CD8-positive, alpha-beta memory T cell (primary cell): ENCODE measurements around the gene SH3RF1. TPM values are rescaled to one million over a fixed set of nuclear protein-coding genes. Genes with fewer than 3 reads are reported as not detected.

ENCODE experiments used
- CTCF ChIA-PET: fragments of 350-600 bp; sonication (Branson Sonifier 250); formaldehyde crosslinking; loops from one replicate; lab custom pipeline; 2021; ENCODE audit warnings: antibody characterized with exemption; lab: Charles Lee
- POLR2A ChIA-PET: fragments of 350-600 bp; sonication (Branson Sonifier 250); formaldehyde crosslinking; loops from one replicate; lab custom pipeline; 2021; ENCODE audit warnings: antibody characterized with exemption; lab: Charles Lee
- DNase-seq, 5 donors: peaks; one replicate each; pipeline versions ENCODE4 v3.0.0 to v3.0.0-alpha.2; 2020 to 2022; ENCODE audit warnings: mixed read lengths in 1 of 5
- H3K27ac ChIP-seq: one replicate; pipeline ENCODE4 v1.7.0; 2013; ENCODE audit warnings: low read depth, mild to moderate bottlenecking, low read length, moderate library complexity
- H3K27me3 ChIP-seq: 2 replicates; pipeline ENCODE4 v1.7.0; 2013; ENCODE audit warnings: low read length, mild to moderate bottlenecking; ENCODE audit not compliant: insufficient read depth, poor library complexity, severe bottlenecking
- H3K36me3 ChIP-seq: 2 replicates; pipeline ENCODE4 v1.7.0; 2013; ENCODE audit warnings: mild to moderate bottlenecking, low read length, moderate library complexity; ENCODE audit not compliant: insufficient read depth
- H3K4me1 ChIP-seq: 2 replicates; pipeline ENCODE4 v1.7.0; 2013; ENCODE audit warnings: mild to moderate bottlenecking, low read length, moderate library complexity; ENCODE audit not compliant: insufficient read depth
- H3K4me3 ChIP-seq: 2 replicates; pipeline ENCODE4 v1.7.0; 2013; ENCODE audit warnings: mild to moderate bottlenecking, low read length
- H3K9me3 ChIP-seq: 2 replicates; pipeline ENCODE4 v1.7.0; 2013; ENCODE audit warnings: mild to moderate bottlenecking, low read length
- H3K27ac Mint-ChIP-seq, 8 donors: one replicate each; pipeline ENCODE4 v1.8.0; 2020 to 2021; ENCODE audit warnings: mixed read lengths in 8 of 8, mild to moderate bottlenecking in 6 of 8, inconsistent platforms in 3 of 8, moderate library complexity in 3 of 8
- H3K27me3 Mint-ChIP-seq, 2 donors: one replicate each; pipeline ENCODE4 v1.8.0; 2020 to 2021; ENCODE audit warnings: mixed read lengths in 2 of 2, mild to moderate bottlenecking in 1 of 2, moderate library complexity in 1 of 2
- H3K36me3 Mint-ChIP-seq, 3 donors: one replicate each; pipeline ENCODE4 v1.8.0; 2020 to 2021; ENCODE audit warnings: mixed read lengths in 3 of 3, inconsistent platforms in 1 of 3, mild to moderate bottlenecking in 1 of 3
- H3K4me1 Mint-ChIP-seq, 3 donors: one replicate each; pipeline ENCODE4 v1.8.0; 2020 to 2021; ENCODE audit warnings: mixed read lengths in 3 of 3, inconsistent platforms in 1 of 3, mild to moderate bottlenecking in 1 of 3
- H3K4me3 Mint-ChIP-seq, 7 donors: one replicate each; pipeline ENCODE4 v1.8.0; 2020 to 2021; ENCODE audit warnings: mixed read lengths in 7 of 7, mild to moderate bottlenecking in 6 of 7, moderate library complexity in 4 of 7, inconsistent platforms in 2 of 7
- H3K9me3 Mint-ChIP-seq, 5 donors: one replicate each; pipeline ENCODE4 v1.8.0; 2020 to 2022; ENCODE audit warnings: mixed read lengths in 5 of 5, mild to moderate bottlenecking in 3 of 5, moderate library complexity in 2 of 5, inconsistent platforms in 1 of 5
- polyA plus RNA-seq: library from polyadenylated mRNA; unstranded; fragments of 300-500 nt; fragmentation: Illumina TruSeq; gene quantifications from one replicate; pipeline ENCODE4 v1.2.3, GENCODE V29; 2021
- total RNA-seq, 2 experiments: library from RNA; stranded (reverse); gene quantifications; one replicate each; pipeline ENCODE4 v1.2.3, GENCODE V29; 2021

Gene SH3RF1
- total and polyA plus RNA-seq, 3 experiments from 2014 or later = 1.1 to 1.4 TPM; not detected in 1

- no peak overlapping the region for H3K4me3 Mint-ChIP-seq
- no peak overlapping the region for H3K27ac ChIP-seq
- CTCF ChIA-PET = no interaction called here
Observed at GRCh38 chr4:169098532-169098931, 172.2 kb downstream of the SH3RF1 start.

GRCh38 chr4:169098054-169098497 lies 172.7 kb downstream of the SH3RF1 start:
- H3K27ac ChIP-seq = no peak overlapping the region
- H3K9me3 ChIP-seq = no peaks in the 10 kb centered on the region
- Mint-ChIP-seq H3K9me3 (no peaks in the 10 kb centered on the region), H3K4me3 (no peak overlapping the region), H3K4me1 (no peaks in the 10 kb centered on the region), H3K27me3 (peaks cover 3 to 5% of the 10 kb centered on the region in 2 donors), H3K27ac (no peak overlapping the region), H3K36me3 (no peaks in the 10 kb centered on the region)
- no peaks in the 10 kb centered on the region for H3K36me3 ChIP-seq
- POLR2A ChIA-PET = no interaction called here
- no peaks in the 10 kb centered on the region for H3K27me3 ChIP-seq
- H3K4me3 ChIP-seq = no peak overlapping the region
- CTCF ChIA-PET = no interaction called here
- no peak for DNase-seq
- no peaks in the 10 kb centered on the region for H3K4me1 ChIP-seq

More at GRCh38 chr4:169098532-169098931, 172.2 kb downstream of the SH3RF1 start:
- Histone ChIP-seq H3K9me3 (no peaks in the 10 kb centered on the region), H3K27me3 (no peaks in the 10 kb centered on the region), H3K36me3 (no peaks in the 10 kb centered on the region), H3K4me3 (no peak overlapping the region), H3K4me1 (no peaks in the 10 kb centered on the region)
- DNase-seq = no peak
- no peaks in the 10 kb centered on the region for H3K36me3 Mint-ChIP-seq
- peaks cover 3 to 5% of the 10 kb centered on the region in 2 donors for H3K27me3 Mint-ChIP-seq
- H3K4me1 Mint-ChIP-seq = no peaks in the 10 kb centered on the region
- H3K9me3 Mint-ChIP-seq = no peaks in the 10 kb centered on the region
- H3K27ac Mint-ChIP-seq = no peak overlapping the region
- POLR2A ChIA-PET = no interaction called here

- Mint-ChIP-seq H3K9me3 (peaks cover 0 to 7% (median 4%) of the 10 kb centered on the region in 5 donors), H3K36me3 (no peaks in the 10 kb centered on the region), H3K4me3 (no peak overlapping the region), H3K27me3 (peaks cover 3 to 5% of the 10 kb centered on the region in 2 donors), H3K4me1 (no peaks in the 10 kb centered on the region), H3K27ac (no peak overlapping the region)
- CTCF ChIA-PET = no interaction called here
- Histone ChIP-seq H3K27ac (no peak overlapping the region), H3K36me3 (no peaks in the 10 kb centered on the region), H3K4me1 (no peaks in the 10 kb centered on the region), H3K9me3 (no peaks in the 10 kb centered on the region), H3K4me3 (no peak overlapping the region), H3K27me3 (no peaks in the 10 kb centered on the region)
- DNase-seq = no peak
- POLR2A ChIA-PET = no interaction called here
Observed at GRCh38 chr4:169096221-169096620, 174.5 kb downstream of the SH3RF1 start.

- POLR2A ChIA-PET = no interaction called here
- Mint-ChIP-seq H3K4me3 (no peak overlapping the region), H3K27ac (no peak overlapping the region), H3K9me3 (peaks cover 5 to 12% (median 9%) of the 10 kb centered on the region in 5 donors), H3K36me3 (no peaks in the 10 kb centered on the region), H3K4me1 (no peaks in the 10 kb centered on the region), H3K27me3 (peaks cover 3 to 5% of the 10 kb centered on the region in 2 donors)
- no peak overlapping the region for H3K4me3 ChIP-seq
- H3K27me3 ChIP-seq = no peaks in the 10 kb centered on the region
- H3K4me1 ChIP-seq = no peaks in the 10 kb centered on the region
- no peak for DNase-seq
- CTCF ChIA-PET = no interaction called here
- no peaks in the 10 kb centered on the region for H3K36me3 ChIP-seq
- no peaks in the 10 kb centered on the region for H3K9me3 ChIP-seq
- no peak overlapping the region for H3K27ac ChIP-seq
Observed at GRCh38 chr4:169094656-169095231, 176.0 kb downstream of the SH3RF1 start.

- Histone ChIP-seq H3K4me3 (no peak overlapping the region), H3K27ac (no peak overlapping the region), H3K4me1 (no peaks in the 10 kb centered on the region), H3K9me3 (no peaks in the 10 kb centered on the region), H3K27me3 (no peaks in the 10 kb centered on the region), H3K36me3 (no peaks in the 10 kb centered on the region)
- ChIA-PET POLR2A (no interaction called here), CTCF (no interaction called here)
- no peaks in the 10 kb centered on the region for H3K36me3 Mint-ChIP-seq
- H3K9me3 Mint-ChIP-seq = peaks cover 5 to 16% (median 9%) of the 10 kb centered on the region in 5 donors
- no peak for DNase-seq
- H3K4me3 Mint-ChIP-seq = no peak overlapping the region
- H3K27me3 Mint-ChIP-seq = peaks cover 3 to 5% of the 10 kb centered on the region in 2 donors
- no peaks in the 10 kb centered on the region for H3K4me1 Mint-ChIP-seq
- no peak overlapping the region for H3K27ac Mint-ChIP-seq
Observed at GRCh38 chr4:169092889-169093522, 177.8 kb downstream of the SH3RF1 start.

- no peak overlapping the region for H3K4me3 Mint-ChIP-seq
- CTCF ChIA-PET = no interaction called here
Observed at GRCh38 chr4:169090484-169091215, 180.1 kb downstream of the SH3RF1 start.

GRCh38 chr4:169089004-169089403 lies 181.8 kb downstream of the SH3RF1 start:
- CTCF ChIA-PET = no interaction called here
- H3K27ac ChIP-seq = no peak overlapping the region
- no peak for DNase-seq
- no peaks in the 10 kb centered on the region for H3K36me3 ChIP-seq
- no peaks in the 10 kb centered on the region for H3K27me3 Mint-ChIP-seq
- H3K36me3 Mint-ChIP-seq = no peaks in the 10 kb centered on the region
- no peak overlapping the region for H3K27ac Mint-ChIP-seq
- no peak overlapping the region for H3K4me3 Mint-ChIP-seq
- POLR2A ChIA-PET = no interaction called here
- H3K4me3 ChIP-seq = no peak overlapping the region
- no peaks in the 10 kb centered on the region for H3K4me1 ChIP-seq
- H3K9me3 ChIP-seq = no peaks in the 10 kb centered on the region
- peaks cover 5 to 16% (median 9%) of the 10 kb centered on the region in 5 donors for H3K9me3 Mint-ChIP-seq
- H3K27me3 ChIP-seq = no peaks in the 10 kb centered on the region
- H3K4me1 Mint-ChIP-seq = no peaks in the 10 kb centered on the region

More at GRCh38 chr4:169090484-169091215, 180.1 kb downstream of the SH3RF1 start:
- H3K36me3 ChIP-seq = no peaks in the 10 kb centered on the region
- no peak for DNase-seq
- Mint-ChIP-seq H3K27ac (no peak overlapping the region), H3K36me3 (no peaks in the 10 kb centered on the region), H3K9me3 (peaks cover 5 to 16% (median 9%) of the 10 kb centered on the region in 5 donors), H3K4me1 (no peaks in the 10 kb centered on the region), H3K27me3 (no peaks in the 10 kb centered on the region)
- no peaks in the 10 kb centered on the region for H3K9me3 ChIP-seq
- POLR2A ChIA-PET = no interaction called here
- no peak overlapping the region for H3K27ac ChIP-seq
- no peak overlapping the region for H3K4me3 ChIP-seq
- H3K27me3 ChIP-seq = no peaks in the 10 kb centered on the region
- H3K4me1 ChIP-seq = no peaks in the 10 kb centered on the region

- Mint-ChIP-seq H3K27me3 (no peaks in the 10 kb centered on the region), H3K4me3 (no peak overlapping the region), H3K9me3 (peaks cover 0 to 4% (median 0%) of the 10 kb centered on the region in 5 donors), H3K27ac (no peak overlapping the region), H3K36me3 (no peaks in the 10 kb centered on the region), H3K4me1 (peaks cover 7 to 13% (median 10%) of the 10 kb centered on the region in 3 donors)
- ChIA-PET CTCF (no interaction called here), POLR2A (no interaction called here)
- Histone ChIP-seq H3K4me1 (peaks cover 6% of the 10 kb centered on the region), H3K27me3 (no peaks in the 10 kb centered on the region), H3K9me3 (no peaks in the 10 kb centered on the region), H3K27ac (no peak overlapping the region), H3K4me3 (no peak overlapping the region), H3K36me3 (no peaks in the 10 kb centered on the region)
- DNase-seq = no peak
Observed at GRCh38 chr4:169084954-169085353, 185.8 kb downstream of the SH3RF1 start.
